Activated naive CD4-positive, alpha-beta T cell treated with Interleukin-2 at 50 U/mL for 16 hours (primary cell): Measurements from ENCODE around the gene TOX2.

Experiments used
- DNase-seq: peaks from one replicate; pipeline ENCODE4 v3.0.0-alpha.2; 2020

TOX2 gene

GRCh38 chr20:43960231-43960630, 45.6 kb downstream of the TOX2 start:
- no peak for DNase-seq

DNA sequence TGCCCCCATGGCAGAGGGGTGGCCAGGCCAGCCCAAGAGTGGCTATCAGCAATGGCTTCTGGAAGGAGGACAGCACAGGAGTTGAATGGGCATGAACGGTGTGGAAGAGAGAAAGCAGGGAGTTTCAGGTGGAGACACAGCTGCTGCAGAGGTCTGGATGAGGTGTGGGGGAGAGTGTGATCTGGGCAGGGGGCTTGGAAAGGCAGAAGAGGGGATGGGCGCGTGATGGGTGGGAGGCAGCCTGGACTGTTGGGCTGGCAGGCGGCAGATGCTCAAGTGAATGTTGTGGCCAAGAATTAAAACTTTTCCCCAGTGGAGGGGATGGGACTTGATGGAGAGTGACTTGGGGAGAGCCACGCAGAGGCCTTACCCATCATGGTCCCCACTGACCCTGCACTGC, 46.5 kb downstream of the TOX2 start:
- no peak for DNase-seq

DNA sequence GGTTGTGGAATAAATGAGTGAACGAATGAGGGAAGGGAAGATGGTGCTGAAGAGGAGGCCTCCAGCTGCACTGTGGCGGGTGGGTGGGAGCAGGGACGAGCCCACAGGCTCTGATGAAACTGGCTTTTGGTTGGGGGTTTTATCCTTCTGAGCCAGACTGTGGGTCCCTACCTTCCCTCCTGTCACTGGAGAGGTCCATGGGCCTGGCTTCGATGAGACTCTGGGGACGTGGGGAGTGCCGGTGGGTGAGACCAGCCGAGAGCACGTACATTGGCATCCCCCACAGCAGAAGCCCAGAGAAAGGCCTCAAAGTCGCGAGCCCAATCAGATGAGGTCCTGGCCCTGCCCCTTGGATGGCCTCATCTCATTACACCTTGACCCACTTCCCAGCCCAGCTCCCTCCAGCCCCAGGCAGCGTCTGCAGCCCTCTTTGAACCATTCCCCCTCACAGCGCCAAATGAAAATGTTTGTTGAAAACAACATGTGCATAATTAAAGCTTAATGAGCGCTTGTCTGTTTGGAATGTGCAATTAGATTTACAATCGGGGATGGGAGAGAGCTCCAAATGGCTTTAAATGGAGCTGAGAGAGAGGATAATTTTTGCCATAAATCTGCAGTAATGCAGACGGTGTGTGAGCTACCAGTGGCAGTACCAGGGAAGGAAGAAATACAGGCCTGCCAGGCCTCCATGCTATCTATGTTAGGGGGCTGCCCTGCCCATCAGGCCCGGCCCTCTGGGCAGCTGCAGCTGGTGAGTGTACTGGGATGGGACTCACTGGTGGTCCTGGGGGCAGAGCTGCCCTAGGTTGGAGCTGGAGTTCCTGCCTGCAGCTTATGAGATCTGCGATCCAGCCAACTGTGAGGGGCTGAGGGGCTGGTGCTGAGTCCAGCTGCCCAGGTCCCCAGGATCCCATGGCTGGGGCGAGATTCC, 47.2 kb downstream of the TOX2 start:
- no peak for DNase-seq

DNA sequence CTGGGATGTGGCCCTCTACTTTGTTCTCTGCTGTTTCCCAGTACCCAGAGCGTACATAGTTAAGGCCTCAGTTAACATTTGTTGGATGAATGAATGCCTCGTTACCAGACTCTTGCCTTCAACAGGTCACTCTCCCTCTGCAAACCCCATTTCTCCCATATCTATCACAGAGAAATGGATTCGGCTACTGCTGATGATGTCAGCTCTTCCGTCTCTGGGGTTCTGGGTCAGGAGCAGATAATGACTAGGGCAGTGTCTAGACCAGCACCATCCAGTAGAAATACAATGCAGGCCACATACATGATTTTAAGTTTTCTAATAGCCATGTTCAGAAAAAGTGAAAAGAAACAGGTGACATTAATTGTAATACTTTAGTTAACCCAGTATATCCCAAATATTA, 47.9 kb downstream of the TOX2 start:
- DNase-seq: no peak

- no peak for DNase-seq
Measured at GRCh38 chr20:43963233-43963632, 48.6 kb downstream of the TOX2 start.

GRCh38 chr20:43963872-43964791, 49.5 kb downstream of the TOX2 start:
- peak; percentile 25 for DNase-seq

DNA sequence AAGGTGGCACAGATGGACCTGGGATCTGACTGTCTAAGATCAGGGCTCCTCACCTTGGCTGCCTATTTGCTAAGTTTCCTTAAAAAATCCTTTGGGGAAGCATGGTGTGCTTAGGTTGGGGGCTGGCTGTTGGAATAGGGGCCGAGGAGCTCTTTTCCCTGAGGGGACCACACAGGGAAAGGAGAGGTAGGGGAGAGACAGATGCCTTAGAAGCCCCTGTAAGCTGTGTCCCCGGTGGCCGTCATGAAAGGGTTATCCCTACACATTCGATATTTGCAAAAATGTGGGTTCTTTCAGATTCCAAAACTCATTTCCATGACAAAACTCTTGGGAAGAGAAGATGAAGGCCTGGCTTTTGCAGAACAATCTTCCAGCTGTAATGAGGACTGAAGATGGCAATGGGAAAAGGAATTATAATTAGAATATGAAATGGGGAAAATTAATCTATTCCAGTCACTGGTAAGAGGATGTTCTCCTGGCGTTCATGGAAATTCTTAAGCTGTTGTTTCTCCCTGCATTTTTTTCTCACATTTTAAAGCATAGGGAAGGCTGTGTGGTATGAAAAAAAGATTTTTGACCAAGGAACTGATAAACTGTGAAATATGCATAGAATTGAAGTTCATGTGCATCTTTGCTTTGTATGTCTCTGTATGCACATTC, 53.8 kb downstream of the TOX2 start:
- DNase-seq: no peak

DNA sequence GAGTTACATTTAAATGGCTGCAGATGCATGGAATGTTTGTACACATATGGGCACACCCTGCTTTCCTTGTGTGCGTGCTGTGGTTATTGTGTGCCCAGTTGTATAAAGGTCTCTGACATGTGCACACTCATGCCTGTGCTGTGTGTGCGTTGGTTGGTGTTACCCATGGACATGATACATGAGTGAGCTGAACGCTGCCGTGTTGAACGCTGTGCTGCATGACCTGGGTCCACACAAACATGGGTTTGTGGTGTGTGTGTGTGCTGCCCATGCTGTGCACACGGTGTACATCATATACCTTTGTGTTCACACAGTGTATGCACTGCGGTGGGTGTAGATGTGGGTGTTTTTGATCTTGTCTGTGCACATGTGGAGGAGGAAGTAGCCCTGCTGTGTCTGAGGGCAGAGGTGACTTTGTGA, 54.4 kb downstream of the TOX2 start:
- DNase-seq: no peak

GRCh38 chr20:43969501-43970182, 55.0 kb downstream of the TOX2 start:
- DNase-seq: no peak

DNA sequence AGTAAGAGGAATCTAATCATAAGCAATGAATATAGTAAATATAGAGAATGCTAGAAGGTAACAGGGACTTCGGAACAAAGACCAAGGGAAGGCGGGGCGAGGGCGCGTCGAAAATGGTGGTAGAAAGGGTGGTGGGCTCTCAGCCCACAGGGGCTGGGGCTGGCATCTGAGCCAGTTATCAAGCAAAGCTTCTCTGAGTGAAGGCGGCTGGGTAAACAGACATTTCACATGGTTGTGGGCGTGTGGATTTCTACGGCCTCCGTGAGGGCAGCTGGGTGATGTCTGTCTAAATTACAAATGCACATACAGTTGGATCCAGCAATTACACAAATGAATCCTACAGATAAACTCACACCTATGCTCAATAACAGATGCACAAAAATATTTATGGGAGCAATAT, 56.6 kb downstream of the TOX2 start:
- no peak for DNase-seq

- no peak for DNase-seq
Measured at GRCh38 chr20:43972051-43972450, 57.4 kb downstream of the TOX2 start.

DNA sequence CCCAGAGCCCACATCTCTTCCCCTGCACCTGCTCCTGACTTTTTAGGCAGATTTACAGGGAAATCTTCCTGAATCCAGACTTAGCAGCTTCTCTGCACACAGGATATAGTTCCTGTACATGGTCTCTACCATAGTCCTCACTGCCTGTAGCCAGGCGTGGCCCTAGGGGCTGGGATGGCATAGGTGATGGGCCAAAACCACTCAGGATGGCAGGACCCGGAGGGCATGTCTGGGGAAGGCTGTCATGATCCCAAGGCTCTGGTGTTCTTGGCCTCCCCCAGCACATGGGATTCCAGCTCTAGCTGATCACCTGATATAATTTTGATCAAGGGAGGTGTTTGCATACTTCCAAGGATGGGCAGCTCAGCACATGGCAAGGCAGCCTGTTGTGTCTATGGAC, 58.0 kb downstream of the TOX2 start:
- DNase-seq: no peak

DNA sequence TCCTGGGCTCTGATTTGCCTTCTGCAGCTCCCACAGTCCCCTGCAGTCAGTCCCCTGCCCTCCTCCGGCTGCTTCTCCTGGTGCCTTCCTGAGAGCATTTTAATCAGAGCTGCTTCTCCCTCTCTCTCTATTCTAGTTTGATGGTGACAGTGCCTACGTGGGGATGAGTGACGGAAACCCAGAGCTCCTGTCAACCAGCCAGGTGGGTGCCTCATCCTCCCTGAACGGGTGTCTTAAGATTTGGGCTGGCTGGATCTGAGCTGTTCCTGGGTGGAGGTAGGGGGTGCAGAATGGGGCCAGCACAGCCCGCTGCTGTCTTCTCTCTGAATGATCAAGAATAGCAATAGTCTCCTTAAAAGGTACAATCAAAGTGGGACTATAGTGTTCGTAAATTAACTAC, 58.6 kb downstream of the TOX2 start:
- DNase-seq: no peak

- DNase-seq: no peak
Measured at GRCh38 chr20:43973671-43974450, 59.2 kb downstream of the TOX2 start.

- DNase-seq: no peak
Measured at GRCh38 chr20:43974695-43975094, 60.0 kb downstream of the TOX2 start.

GRCh38 chr20:43975096-43975768, 60.6 kb downstream of the TOX2 start:
- DNase-seq: no peak

GRCh38 chr20:43976547-43976946, 61.9 kb downstream of the TOX2 start:
- no peak for DNase-seq

DNA sequence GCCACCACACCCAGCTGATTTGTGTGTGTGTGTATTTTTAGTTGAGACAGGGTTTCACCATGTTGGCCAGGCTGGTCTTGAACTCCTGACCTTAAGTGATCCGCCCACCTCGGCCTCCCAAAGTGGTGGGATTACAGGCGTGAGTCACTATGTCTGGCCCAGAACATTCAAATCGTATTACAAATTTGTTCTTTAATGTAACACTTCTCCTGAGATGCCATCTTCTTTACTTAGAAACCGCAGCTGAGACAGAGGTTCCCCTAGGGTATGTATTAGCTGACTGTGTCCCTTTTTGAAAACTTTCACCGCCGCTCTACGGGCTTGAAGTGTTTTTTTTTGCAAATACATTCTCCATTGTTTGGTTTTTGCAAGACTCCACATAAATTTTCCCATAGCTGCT, 62.6 kb downstream of the TOX2 start:
- DNase-seq: no peak

- no peak for DNase-seq
Measured at GRCh38 chr20:43977962-43978361, 63.3 kb downstream of the TOX2 start.

DNA sequence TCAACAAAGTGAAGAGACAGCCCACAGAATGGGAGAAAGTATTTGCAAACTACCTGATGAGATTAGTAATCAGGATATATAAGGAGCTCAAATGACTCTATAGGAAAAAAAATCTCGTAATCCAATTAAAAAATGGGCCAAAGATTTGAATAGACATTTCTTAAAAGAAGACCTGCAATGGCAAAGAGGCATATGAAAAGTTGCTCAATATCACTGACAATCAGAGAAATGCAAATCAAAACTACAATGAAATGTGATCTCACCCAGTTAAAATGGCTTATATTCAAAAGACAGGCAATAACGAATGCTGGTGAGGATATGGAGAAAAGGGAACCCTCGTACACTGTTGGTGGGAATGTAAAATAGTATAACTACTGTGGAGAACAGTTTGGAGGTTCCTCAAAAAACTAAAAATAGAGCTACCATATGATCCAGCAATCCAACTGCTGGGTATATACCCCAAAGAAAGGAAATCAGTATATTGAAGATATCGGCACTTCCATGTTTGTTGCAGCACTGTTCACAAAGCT, 65.0 kb downstream of the TOX2 start:
- DNase-seq: no peak

DNA sequence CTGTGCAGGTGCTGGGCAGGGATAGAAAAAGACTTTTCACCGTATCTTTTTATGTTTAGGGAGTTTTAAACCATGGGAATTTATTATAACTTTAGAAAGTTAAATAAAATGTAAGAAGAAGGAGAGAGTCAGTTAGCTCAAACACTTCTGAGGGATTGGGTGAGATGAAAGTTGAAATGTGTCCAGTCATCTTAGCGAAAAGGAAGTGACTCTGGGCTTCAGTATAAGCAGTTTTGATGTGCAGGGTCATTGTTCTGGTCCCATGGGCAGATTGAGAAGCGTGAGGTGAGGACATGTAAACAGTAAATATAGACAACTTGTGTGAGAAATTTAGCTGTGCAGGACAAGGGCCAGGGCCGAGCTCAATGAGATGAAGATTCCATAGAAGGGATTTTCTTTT, 66.9 kb downstream of the TOX2 start:
- DNase-seq: no peak
